ENCODE results near the gene VPS52. TPM values are rescaled to one million over a fixed set of nuclear protein-coding genes. Genes with fewer than 3 reads are reported as not detected.

The VPS52 gene, protein sequence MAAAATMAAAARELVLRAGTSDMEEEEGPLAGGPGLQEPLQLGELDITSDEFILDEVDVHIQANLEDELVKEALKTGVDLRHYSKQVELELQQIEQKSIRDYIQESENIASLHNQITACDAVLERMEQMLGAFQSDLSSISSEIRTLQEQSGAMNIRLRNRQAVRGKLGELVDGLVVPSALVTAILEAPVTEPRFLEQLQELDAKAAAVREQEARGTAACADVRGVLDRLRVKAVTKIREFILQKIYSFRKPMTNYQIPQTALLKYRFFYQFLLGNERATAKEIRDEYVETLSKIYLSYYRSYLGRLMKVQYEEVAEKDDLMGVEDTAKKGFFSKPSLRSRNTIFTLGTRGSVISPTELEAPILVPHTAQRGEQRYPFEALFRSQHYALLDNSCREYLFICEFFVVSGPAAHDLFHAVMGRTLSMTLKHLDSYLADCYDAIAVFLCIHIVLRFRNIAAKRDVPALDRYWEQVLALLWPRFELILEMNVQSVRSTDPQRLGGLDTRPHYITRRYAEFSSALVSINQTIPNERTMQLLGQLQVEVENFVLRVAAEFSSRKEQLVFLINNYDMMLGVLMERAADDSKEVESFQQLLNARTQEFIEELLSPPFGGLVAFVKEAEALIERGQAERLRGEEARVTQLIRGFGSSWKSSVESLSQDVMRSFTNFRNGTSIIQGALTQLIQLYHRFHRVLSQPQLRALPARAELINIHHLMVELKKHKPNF
- 23.2 and 34.3 TPM in 2 replicates for total RNA-seq (2014; rRNA removed; shearing (Covaris generic))

GRCh38 chr6:33271468-33272274, at the start of gene VPS52, which contains the start of gene RPS18:
Gene VPS52 (minus strand): TSS chr6:33271876. CDS start chr6:33271675, 201 bp downstream.
Gene RPS18 (plus strand): TSS chr6:33272075. CDS start chr6:33272120, 45 bp downstream.
- peak; percentile 98 for DNase-seq (ENCODE audit: low spot score)

DNA sequence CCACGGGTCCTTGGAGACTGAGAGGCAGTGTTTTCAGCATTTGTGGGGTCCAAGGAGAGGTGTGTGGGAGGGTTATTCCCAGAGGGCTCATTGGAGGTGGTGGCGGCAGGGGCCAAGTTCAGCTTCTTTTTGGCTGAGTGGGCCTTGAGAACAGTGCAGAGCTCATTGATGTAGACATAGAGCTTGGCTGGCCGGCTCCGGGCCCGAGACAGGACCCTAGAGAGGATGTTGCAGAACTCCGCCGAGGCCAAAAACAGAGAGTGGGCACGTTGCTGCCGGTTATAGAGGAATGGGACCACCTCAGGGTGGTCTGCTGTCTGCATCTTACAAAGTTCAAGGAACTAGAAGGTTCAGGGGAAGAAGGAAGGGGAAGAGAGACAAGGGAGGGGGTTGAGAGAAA, 49.6 kb upstream of the VPS52 start:
- no peak for DNase-seq (ENCODE audit: low spot score)

DNA sequence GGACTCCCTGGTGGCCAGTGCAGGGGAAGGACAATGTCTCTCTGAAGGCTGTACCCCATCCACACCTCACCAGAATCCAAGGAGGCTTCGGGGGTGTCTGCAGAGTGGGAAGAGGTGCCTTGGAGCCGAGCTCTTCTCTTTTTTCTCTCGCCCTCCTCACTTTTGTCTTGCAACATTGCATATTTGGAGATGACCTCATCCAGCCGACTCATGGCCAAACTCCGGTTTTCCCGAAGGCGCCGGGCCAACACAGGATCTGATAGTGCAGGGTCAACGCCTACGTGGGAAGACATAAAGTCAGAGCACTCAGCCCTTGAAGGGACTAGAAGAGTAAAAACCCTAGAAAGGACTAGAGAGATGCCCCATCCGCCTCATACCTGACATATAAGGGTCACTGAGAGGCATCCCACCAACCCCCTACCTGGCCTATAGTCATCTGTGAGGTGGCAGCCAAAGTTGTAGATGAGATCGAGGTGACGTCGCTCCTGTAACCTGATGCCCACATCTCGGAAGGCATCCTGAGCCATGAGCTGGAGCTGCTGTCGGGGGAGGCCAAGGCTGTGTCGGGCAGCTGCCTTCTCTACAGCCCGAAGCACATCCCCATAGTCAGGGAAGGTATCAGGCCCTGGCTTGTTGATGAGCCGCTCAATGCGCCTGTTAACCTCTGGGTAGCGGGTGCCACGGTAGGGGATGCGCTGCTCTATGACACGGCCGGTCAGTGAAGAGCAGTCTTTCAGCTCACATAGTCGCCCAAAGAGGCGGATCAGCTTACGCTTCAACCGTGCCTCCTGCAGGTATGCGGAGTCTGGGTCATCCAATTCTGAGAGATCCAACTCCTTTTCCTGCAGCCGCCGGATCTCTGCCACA, 48.9 kb upstream of the VPS52 start:
- DNase-seq (ENCODE audit: low spot score), result peak; percentile 48

DNA sequence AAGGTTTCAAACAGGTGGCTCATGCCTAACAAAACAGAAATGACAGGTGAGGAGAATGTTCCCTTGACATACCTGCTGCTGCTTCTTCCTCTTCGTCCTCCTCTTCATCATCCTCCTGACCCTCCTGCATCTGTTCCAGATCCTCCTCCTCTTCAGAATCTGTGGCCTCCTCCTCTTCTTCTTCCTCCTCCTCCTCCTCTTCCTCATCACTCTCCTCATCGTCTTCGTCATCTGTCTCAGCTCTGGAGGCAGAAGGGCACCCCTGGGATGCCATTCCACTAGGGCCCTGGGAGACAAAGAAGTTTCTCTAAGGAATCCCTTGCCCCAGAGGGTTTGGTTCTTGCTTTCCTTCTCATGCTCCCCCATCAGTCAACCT, 48.3 kb upstream of the VPS52 start:
- DNase-seq (ENCODE audit: low spot score), result no peak

- DNase-seq (ENCODE audit: low spot score), result no peak
These were observed 46.9 kb upstream of the VPS52 start for GRCh38 chr6:33318426-33319073.

GRCh38 chr6:33317669-33318425, 46.2 kb upstream of the VPS52 start, which contains the start of gene ZBTB22:
Gene ZBTB22 (minus strand): TSS chr6:33317744. CDS start chr6:33316916, 828 bp downstream.
- DNase-seq (ENCODE audit: low spot score), result peak; percentile 97

GRCh38 chr6:33317419-33317668, 45.7 kb upstream of the VPS52 start:
- no peak for DNase-seq (ENCODE audit: low spot score)

DNA sequence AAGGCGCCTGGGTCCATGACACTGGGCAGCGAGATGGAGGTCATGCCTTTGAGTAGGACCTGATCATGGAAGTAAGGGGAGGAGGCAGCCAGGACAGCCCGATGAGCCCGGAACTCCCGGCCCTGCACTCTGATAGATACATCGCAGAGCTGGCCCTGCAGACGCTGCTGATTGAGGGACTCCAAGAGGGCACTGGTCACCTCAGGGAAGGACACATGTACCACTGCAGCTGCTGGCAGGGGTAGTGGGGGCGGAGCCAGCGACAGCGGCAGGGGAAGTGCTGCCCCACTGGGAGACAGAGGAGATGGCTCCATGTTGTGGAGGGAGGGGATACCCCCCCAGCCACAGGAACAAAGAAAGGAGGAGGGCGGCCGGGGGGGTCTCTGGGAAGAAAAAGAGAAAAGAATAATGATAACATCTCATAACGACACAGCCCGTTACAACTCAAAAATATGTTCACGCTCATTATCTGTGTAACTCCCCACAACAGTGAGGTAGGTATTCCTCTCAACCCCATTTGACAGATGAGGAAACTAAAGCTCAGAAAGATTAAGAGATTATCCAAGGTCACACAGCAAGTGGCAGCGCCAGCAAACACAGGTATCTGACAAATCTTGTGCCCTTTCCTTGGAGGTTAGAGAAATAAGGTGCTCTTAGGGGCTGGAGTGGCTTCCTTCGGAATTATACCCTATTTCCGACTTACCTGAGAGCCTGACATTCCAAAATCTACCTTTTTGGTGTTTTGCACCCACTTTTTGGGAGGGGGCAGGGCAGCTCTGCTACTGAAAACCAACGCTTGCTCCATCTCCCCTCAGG, 45.1 kb upstream of the VPS52 start:
- DNase-seq (ENCODE audit: low spot score), result no peak

- no peak for DNase-seq (ENCODE audit: low spot score)
These were observed 44.3 kb upstream of the VPS52 start for GRCh38 chr6:33315793-33316602.

DNA sequence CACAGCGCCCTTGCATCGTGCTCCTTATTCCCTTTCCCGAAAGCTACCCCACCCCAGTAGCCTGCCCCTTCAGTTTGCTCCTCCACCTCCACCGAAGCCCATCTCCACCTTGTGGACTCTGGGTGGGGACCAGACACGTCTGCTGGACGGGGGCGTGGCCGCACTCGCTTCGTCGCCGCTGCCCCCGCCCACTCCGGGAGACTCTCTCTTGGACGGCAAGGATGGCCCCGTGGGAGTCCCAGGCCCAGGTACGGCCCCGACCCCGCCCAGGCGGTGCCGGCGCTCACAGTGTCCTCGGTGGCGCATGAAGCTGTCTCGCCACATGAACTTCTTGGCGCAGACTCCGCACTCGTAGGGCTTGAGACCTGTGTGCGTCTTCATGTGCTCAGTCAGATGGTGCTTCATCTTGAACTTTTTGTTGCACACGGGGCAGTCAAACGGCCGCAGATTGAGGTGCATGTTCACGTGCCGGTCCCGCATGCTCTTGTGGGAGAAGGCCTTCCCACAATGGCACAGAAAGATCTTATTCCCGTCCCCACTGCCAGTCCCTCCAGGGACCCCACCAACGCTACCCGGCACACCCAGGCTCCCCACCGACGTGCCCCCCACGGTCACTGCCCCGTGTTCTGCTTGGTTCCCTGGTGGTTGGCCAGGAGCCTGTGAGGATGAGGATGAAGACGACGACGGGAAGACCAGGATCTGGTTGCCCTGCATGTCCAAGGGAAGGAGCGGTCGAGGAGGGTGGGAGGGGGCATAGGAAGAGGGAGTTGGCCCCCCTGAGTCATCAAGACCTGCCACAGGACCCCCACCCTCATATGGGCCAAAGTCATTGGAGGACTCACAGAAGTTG, 43.5 kb upstream of the VPS52 start:
- no peak for DNase-seq (ENCODE audit: low spot score)

GRCh38 chr6:33314515-33314942, 42.9 kb upstream of the VPS52 start:
- peak; percentile 64 for DNase-seq (ENCODE audit: low spot score)

DNA sequence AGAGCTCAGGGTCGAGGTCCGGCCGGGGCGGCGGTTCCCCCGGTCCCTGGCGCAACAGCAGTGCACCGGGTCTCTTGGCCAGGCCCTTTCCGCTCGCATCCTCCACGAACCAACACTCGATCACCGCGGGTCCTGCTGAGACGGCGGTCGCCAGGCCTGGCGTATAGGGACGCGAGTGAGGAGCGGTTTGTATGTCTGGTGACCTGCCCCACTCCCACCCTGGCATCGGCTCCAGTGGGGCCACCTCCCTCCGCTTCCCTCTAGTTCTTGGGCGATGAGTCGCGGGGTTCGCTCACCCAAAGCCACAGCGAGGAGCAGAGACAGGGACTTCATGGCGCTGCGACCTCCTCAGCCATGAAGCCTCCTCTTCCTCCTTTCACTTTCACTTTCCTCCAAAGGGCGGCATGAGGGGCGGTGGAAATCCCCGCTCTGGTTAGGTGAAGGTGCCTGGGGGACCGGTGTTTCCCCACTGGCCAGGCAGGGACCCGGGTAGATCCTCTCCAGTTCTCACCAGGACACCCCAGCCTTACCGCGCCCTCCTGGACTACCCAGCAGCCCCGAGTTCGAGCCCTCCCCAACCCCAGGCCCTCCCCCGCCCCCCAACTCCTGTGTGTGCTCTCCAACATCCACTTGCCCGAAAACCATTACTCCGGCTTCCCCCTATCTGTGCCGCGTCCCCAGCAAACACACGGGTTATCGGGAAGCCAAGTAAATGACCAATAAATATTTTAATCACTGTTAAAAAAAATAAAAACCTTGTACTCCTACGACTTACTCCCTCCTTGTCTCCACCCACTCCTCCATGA, 42.2 kb upstream of the VPS52 start, which contains the start of gene TAPBP:
TAPBP (minus strand) TSS at position 370 of the 806 bp plus-strand sequence; CDS start at position 333, 37 bp downstream.
- DNase-seq (ENCODE audit: low spot score), result peak; percentile 70

DNA sequence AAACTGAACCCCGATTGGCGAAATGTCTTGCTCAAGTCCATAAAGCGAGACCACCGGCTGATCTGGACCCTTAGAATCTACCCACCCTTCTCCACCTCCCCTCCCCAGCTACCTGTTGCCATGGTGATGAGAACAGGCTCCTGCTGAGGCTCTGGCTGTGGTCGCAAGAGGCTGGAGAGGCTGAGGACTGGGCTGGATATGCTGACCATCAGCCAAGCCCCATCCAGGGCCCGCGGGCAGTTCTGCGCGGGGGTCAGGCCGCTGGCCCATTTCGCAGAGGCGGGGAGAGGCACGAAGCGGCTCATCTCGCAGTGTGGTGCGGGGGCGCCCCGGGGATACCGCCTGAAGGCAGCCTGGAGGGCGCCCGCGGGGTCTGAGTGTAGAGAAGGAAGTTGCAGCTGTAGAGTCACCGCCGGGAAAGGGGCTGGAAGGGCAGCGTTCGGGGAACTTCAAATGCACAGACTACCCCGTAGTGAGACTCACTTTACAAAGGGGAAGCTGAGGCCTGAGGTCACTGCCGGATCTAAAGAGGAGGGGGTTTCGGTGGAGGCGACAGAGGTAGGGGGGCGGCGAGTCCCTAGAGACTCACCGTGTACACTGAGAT, 41.5 kb upstream of the VPS52 start:
- no peak for DNase-seq (ENCODE audit: low spot score)

DNA sequence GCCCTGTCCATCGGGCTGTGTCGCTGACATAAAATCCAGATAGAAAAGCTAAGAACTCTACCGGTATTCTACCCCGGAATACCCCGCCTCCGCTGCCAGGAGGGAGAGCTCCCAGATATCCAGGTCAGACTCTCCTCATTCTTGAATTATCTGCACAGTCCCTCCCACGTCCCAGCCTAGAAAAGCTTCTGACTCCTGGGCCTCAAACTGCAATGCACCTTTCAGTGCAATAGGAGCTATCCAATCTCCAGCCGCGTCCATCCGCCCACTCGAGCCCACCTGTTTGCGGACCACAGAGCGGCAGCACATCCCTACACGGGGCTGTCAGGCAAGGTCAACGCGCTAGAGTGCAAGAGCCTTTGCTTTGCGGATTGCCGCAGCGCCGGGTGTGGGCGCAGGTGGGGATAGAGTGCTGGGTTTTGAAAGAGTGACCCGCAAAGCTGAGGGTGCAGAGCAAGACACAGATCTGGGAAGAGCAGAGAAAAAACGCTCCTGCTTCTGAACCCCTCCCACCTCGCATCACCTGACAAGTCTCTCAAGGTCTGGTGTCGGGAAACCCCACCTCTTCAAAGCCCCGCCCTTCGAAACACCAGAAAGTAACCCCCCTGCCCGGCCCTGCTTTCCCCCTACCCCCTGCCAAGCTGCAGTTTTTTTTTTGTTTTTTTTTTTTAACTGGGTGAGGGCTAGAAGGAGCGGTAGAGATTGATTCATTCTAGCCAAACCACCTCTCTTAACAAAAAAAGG, 40.9 kb upstream of the VPS52 start:
- DNase-seq (ENCODE audit: low spot score), result peak; percentile 86

GRCh38 chr6:33306356-33306755, 34.7 kb upstream of the VPS52 start:
- DNase-seq (ENCODE audit: low spot score), result no peak

Data from A172 (cell line).